Fibroblast of lung (primary cell): ENCODE measurements around the gene KLK3.

Experiments
- EZH2 ChIP-seq: IDR thresholded peaks from 2 replicates; pipeline ENCODE4 v1.5.1; 2012; ENCODE audit warnings: low read length, control low read depth, mild to moderate bottlenecking; ENCODE audit errors: missing control alignments
- TF ChIP-seq, protein P1 (sequence below), 2 donors: IDR thresholded peaks in 1 of 2; conservative IDR thresholded peaks in 1 of 2; 1 replicate in 1 of 2; 2 replicates in 1 of 2; pipeline ENCODE4 v1.5.1; 2011 to 2012; ENCODE audit warnings: low read length in 2 of 2, control low read depth in 1 of 2, inconsistent platforms in 1 of 2, low read depth in 1 of 2, mild to moderate bottlenecking in 1 of 2

- no peak for TF ChIP-seq EZH2
- TF ChIP-seq, protein P1, sequence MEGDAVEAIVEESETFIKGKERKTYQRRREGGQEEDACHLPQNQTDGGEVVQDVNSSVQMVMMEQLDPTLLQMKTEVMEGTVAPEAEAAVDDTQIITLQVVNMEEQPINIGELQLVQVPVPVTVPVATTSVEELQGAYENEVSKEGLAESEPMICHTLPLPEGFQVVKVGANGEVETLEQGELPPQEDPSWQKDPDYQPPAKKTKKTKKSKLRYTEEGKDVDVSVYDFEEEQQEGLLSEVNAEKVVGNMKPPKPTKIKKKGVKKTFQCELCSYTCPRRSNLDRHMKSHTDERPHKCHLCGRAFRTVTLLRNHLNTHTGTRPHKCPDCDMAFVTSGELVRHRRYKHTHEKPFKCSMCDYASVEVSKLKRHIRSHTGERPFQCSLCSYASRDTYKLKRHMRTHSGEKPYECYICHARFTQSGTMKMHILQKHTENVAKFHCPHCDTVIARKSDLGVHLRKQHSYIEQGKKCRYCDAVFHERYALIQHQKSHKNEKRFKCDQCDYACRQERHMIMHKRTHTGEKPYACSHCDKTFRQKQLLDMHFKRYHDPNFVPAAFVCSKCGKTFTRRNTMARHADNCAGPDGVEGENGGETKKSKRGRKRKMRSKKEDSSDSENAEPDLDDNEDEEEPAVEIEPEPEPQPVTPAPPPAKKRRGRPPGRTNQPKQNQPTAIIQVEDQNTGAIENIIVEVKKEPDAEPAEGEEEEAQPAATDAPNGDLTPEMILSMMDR (conservative IDR thresholded peaks at IDR 0.05 in 1 of 2, IDR thresholded peaks at IDR 0.05 in 1 of 2; ENCODE audit: low read depth in 1 of 2, low read length in 2 of 2): no peak
These were observed 10.3 kb upstream of the KLK3 start for GRCh38 chr19:50844296-50844935.
